Hematopoietic multipotent progenitor cell treated with erythropoietin and hydrocortisone succinate and interleukin-3 and kit ligand, for 15 days (in vitro differentiated cells): ENCODE data around the gene PAN3.
A peak's percentile ranks its signal among the peaks of the same experiment; 100 is the strongest.

ENCODE experiments used
- DNase-seq: peaks from one replicate; pipeline ENCODE4 v3.0.0-alpha.2; 2015; ENCODE audit warnings: low spot score

The PAN3 gene

DNA sequence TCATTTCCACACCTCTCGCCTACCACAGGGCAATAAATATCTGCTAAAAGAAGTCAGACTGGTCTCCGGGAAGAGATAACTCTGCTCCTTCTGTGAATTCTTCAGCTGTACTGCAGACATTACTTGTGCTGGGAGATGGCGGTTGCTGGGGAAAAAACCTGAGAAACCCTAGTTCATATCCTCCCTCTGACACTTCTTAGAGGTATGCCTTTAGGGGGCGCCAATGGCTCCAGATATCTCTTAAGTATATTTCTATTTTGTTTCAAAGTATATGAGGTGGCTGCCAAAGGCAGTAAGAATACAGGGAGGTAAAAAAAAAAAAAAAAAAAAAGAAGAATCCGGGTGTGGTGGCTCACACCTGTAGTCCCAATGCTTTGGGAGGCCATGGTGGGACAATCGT is 175.2 kb downstream of the PAN3 start:
- DNase-seq = no peak

DNA sequence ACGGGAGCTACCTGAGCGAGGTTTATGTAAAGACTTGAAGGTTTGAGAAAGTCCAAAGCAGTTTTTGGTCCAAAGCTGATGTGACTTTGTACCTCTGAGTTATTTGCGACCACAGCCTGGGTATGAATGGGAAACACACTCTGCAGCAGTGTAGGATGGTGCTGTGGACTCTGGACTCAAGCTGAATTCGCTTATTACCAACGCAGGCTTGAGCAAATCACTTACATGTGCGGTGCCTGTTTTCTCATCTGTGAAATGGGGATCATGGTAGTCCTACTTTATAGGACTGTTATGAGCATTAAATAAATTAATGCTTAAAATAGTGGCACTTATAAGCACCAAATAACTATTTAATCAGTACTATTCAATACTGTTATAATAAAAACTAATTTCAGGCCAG is 176.5 kb downstream of the PAN3 start:
- no peak for DNase-seq

DNA sequence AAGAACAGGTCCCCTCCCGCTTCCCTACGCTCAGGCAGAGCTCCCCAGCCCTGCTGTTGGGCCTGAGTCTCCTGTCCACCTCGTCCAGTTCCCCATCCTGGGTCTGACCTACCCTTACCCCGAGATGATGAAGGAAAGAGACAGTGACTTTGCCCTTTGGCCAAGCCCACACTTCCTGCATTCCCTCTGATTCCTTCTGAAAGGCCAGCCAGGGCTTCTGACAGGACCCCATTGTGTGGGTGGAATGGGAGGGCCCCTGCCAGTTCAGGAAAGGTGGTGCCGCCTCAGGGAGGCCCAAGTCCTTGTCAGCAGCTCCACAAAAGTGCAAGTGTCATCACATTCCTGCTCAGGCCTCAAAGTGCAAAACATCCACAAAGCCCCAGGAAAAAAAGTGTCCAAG is 177.8 kb downstream of the PAN3 start:
- no peak for DNase-seq

DNA sequence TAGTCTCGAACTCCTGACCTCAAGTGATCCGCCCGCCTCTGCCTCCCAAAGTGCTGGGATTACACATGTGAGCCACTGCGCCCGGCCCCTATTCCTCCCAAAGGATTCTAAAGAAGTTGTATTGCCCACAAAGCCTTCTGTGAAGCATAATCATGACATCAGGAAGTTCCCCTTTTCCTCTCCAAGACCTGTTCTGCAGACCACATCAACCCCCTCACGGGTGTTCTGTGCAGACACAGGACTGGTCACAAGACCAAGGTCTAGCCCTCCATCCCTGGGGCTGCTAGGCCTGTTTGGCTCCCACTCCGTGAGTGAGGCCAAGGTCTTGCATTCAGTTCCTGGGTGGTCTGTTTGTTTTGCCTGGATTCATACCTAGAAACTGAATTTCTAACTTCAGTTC is 178.5 kb downstream of the PAN3 start:
- DNase-seq = no peak

DNA sequence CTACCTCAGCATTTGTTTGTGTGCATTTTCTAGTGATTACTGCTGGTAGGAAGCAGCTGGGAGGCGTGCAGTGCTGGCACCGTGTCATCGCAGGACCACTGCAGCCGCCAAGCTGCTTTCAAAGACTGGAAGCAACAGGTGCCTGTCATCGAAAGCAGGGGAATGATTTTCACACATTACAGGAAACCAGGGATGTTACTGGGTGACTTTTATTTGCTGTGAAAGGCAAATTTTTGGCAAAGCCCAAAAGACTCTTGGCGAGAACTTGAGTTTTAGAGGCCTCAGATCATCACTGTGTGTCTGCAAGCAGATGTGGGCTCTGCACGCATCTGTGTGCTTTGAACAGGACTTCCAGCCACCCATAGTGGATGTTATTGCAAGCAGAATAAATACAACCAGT is 180.2 kb downstream of the PAN3 start:
- DNase-seq = no peak

DNA sequence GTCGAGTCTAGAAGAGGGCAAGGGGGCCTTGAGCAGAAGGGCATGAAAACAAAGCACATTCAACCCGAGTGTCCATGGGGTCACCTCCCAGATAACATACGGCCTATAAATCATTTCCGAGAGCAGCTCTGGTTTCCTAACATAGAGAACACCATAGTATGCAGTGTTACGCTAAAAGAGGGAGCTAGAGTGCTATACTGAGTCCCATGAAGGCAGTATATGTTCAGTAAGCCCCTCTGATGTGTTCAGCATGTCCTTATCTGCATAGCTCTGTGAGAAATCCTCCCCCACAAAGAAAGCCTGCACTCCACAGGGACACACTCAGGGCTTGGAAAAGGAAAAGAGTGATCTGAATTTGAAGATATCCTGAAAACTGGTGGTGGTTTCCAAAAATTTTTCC is 181.2 kb downstream of the PAN3 start:
- no peak for DNase-seq

DNA sequence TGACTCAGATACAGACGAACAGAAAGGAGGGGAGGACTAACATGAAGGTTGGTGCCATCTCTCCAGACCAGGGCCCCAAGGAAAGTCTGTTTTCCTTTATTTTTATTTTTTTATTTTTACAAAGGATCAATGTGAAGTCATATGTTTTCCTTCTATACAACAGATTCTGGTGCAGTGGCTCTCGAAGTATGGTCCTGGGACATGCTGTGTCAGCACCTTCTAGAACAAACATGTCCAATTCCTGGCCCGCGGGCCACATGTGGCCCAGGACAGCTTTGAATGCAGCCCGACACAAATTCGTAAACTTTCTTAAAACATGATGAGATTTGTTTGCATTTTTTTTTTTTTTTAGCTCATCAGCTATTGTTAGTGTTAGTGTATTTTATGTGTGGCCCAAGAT is 181.9 kb downstream of the PAN3 start:
- no peak for DNase-seq

DNA sequence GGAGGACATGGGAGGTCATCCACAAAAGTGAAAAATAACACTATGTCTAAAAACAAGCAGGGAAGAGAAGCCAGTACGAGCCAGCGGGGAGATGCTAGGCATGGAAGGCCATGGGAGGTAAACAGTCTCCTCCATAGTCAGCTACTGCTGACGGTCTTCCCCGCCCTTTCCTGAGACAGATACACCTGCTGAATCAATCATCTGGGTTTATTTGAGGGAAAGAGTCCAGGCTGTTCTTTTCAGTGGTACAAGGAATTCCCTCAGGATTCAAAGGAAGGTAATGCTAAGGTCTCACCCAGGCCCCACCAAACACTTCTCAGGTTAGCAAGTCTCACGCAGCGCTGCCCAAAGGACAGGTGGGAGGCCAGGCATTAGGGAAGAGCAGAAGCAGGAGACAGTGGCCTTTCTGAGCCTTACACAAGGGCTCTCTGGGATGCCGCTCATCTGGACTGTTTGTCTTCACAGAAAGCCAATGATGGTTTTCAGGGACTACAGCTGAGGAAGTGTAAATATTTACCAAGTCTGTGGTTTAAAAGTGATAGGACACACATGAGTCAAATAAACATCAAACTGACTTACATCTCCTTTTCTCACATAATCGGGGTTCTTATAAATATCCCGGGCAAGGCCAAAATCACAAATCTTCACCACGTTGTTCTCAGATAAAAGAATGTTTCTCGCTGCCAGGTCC is 182.7 kb downstream of the PAN3 start:
- DNase-seq = no peak

DNA sequence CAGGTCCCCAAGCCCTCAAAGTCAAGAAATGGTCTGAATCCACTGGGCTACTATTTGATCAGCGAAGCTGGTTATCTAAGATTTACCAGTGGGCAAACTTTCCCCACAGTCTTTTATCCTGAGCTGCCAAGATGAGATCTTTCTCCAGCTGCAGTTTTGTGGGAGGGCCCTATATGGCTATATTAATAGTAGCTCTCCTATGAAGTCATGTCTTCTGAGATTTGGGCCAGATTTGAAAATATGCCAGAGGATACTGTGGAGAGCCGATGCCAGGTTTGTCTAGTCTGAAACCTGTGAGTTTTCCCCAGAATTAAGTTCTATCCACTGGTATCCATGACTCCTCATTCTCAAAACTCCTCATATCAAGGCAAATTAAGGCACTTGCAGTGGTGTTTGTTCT is 183.4 kb downstream of the PAN3 start:
- DNase-seq = no peak

DNA sequence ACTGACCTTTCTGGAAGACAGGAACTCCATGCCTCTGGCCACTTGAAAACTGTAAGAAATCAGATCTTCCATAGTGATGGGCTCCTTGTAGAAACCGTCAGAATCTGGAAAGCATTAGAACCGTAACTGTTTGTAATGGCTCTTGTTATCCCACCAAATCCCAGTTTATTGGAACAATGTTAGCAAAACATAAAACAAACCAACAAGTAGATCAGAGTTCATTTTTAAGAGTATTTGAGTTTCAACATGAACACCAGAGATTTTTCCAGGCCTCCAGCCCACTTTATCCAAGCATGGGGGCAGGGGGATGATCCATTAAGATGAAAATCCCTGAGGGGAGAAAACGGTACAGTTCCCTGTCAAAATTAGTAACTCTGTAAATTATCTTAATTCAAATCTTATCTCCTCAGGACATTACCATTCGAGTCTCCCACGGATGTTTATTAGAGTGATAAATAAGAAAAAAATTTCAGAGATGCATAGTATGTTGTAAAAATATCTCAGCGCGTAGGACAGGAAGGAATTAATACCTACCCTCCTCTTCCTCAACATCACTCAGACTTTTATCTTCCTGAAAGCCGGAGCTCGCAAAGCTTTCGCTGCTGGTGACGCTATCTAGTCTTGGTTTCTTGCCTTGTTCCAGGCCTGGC is 184.0 kb downstream of the PAN3 start:
- DNase-seq = no peak

DNA sequence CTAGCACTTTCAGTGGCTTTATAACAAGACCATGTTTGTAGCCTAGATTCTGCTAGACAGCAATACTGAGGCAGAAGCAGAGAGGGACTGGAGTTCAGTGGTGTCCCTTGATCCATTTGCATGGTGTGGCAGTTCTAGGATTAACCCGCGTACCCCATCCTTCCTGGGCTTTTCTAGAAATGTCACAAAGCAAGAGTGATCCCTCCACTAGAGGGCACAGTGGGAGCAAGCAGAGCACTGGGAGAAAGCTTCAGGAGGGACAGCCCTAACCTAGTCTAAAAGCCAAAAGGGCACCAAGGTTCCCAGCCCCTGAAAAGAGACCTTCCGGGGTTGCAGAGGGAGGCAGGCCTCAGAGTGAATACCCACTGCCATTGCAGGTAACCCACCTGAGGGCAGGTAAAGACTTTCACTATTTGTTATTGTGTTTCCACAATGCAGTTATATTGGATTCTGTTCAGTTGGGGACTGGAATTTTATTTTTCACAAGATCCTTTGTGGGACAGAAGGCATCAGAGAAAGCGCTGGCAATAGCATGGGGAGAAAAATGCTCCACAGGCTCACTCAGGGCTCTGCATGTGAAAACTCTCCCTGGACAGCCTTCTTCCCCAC is 185.9 kb downstream of the PAN3 start:
- DNase-seq = peak; percentile 40

DNA sequence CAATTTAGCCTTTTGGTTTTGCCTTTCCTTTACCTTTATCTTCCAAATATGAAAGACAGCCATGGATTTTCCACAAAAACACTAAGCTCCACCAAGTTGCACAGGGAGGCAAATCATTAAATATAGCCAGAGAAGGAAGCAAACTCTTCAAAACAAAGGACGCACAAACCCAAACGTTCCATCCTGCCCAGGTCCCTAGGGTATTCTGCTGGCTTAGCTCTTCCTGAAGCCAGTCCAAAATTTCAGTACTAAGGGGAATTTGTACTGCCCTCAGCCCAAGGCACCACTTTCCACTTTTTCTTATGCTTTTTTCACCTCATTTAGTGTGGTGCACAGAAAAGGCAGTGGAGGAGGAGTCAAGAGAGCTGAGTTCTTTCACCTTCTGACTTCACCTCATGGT is 186.7 kb downstream of the PAN3 start:
- no peak for DNase-seq

DNA sequence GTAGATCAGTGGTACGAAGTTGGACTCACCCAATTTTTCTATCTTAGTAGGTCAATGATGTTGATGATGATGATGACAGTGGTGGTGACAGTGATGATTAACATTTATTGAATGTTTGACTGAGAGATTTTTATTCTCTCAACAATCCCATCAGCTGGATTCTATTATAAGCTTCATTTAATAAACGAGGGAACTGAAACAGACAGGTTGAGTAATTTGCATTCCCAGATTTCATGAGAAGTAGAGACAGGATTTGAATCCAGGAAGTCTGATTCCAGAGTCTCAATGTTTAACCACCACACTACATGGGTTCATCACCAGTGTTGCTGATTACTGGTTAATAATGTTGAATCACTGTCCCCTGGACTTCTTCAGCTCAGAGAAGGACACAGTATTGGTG is 187.7 kb downstream of the PAN3 start:
- DNase-seq = no peak

DNA sequence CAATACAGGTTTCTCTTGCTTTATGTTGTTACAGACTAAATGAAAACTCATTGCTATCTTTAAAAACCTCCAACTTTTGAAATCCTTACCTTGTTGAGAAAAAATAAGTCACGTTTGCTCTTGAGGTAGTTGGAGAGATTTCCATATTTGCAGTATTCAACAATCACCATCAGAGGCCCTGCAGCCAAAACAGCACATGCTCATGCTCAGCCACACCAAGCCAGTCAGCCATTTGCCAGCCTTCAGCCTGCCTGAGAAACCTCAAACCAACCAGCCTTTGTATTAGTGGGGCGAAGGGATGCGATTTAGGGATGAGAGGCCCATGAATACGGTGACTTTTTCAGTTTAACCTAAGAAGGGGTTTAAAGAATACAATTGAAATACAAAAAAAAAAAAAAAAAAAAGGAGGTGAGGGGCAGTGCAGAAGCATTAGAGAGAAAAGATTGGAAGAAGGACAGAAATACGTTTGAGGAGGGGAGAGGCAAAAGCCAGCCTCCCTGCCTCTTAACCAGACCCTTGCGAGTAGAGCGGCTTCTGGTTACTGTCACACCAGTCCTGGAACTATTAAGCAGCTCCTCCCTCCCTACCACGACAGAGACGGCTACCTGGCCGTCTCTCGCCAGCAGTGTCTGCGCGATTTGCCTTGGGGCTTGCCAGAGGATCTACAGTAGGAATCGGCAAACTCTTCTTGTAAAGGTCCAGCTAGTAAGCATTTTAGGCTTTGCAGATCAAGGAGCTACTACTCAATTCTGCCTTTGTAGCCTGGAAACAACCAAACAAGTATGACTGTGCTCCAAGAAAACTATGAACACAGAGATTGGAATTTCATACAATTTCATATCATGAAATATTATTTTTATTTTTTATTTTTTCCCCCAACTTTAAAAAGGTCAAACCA is 189.3 kb downstream of the PAN3 start:
- DNase-seq = no peak

DNA sequence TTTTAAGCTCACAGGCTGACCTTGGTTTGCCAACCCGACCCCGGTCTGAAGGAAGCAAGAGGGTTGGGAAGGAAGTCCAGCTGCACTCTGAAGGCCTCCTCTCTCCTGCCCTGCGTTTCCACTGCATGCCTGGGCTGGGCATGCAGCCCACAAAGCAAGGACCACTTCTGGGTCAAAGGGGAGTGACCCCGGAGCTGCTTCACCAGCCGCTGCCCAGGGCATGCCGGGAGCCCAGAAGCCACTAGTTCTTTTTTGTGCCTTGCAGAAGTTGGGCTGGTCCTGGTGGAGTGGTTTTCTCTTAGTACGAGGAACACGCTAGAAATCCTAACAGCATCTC is 189.9 kb downstream of the PAN3 start:
- DNase-seq = no peak

DNA sequence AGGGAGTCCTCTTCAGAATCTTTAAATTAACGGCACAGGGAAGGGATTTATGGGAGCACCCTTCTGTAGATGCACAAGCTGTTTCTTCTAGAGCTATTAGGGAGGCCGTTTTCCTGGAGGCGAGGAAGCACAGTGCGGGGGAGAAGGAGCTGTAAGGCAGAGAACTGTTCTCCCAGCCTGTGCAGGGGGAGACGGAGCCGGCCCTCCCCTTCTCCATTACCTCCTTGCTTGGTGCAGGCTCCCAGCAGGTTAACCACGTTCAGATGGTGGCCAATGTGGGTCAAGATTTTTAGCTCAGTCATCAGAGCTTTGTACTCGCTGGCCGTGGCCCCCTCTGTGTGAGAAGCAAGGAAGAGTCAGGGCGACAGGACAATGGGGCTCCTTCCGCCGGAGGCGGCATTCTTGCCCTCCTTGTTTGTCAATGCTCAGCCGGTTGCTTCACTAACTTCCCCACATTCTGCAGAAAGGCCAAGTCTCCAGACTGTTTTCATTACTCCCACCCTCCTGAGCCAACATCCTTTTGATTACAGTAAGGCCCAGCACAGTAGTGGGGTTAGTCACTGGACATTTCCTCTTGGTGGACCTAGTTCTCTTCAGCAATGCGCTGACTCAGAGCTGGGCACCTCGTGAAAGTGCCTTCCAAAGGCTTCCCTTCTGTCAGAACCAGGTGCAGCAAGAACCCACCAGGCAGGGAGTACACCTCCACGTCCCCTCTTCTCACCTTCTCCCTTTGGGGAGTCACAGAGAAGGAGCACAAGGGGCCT is 191.2 kb downstream of the PAN3 start:
- no peak for DNase-seq

DNA sequence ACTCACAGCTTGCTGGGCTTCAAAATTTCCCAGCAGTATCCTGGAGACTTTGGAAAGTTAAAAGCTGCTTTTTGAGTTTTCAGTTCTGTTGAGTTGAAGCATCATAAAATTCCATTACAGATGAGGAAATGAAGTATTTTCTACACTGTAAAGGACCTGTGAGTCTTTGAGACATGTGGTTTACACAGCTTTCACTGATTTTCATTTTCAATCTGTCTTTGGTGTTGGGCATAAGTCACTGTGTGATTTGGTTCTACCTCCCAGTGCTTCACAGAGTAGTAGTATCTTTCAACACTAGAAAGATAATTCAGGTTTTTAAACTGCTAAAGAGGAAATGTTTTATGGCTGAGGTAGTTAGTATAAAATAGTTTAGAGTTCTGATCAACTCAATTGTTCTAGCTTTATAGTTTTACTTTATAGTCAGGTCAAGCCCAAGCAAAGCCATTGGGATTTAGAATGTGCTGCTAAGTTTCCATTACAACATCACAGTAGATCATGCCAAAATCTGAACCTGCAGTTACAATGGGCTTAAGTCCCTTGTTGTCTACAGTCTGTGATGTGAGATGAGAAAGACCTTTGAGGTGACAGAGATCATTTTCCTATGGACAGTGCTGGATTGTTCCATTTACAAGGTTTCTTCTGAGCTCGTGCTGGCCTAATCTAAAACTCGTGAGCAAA is 195.0 kb downstream of the PAN3 start:
- DNase-seq = no peak

DNA sequence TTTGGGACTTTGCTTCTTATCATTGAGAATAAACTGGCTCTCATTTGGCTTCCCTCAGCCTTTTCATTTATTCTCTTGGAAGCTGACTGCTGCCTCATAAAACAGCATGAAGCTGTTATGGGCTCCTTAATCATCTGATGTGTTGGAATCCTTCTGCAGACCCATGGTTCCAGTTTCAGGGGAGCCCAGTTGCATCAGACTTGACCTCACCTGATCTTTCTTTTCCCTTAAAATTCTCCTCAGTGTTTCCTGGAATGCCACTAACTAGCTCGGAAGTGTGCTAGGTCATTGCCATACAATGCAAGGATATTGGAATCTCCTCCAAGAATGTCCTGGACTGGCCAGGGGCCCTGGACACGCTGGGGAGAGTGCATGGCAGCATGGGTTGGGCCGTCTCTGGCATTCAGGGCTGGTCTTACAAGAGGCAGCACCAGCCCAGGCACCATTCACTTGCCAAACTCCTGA is 197.9 kb downstream of the PAN3 start:
- DNase-seq = no peak

DNA sequence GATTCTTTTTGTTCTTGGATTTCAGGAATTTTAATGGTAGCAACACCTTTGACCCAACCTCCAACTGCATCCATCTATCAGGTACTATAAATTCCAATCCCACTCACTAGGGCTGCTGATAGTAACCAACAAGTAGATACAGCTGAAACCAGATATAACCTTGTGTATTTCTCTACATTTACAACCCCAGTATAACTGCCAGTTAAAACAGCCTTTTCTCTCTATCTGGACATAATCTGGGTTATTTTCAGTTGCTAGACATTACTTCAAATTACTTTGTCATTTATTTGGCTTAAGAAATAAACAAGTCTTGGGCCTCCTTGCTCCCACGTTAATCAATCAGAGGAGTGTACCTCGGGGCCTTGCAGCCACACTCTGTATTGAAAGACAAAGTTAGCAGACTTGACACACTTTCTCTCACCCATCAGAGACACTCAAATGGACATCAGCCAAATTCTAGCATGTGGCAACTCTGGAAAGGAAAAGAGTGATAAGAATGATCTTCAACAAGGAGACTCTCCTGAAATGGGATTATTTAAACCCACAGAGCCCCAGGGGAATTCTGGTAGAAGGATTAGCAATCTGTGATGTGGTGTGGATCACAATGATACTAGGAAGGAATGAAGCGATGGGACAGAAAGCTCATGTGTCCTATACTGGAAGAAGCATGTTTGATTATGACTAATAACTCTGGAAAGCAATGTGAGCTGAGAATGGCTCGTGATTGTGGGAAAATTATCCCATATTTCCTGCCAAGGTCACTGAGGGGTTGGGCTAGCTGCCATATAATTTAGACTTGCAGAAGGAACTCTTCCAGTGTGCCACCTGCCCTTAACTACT is 199.0 kb downstream of the PAN3 start:
- DNase-seq = no peak

DNA sequence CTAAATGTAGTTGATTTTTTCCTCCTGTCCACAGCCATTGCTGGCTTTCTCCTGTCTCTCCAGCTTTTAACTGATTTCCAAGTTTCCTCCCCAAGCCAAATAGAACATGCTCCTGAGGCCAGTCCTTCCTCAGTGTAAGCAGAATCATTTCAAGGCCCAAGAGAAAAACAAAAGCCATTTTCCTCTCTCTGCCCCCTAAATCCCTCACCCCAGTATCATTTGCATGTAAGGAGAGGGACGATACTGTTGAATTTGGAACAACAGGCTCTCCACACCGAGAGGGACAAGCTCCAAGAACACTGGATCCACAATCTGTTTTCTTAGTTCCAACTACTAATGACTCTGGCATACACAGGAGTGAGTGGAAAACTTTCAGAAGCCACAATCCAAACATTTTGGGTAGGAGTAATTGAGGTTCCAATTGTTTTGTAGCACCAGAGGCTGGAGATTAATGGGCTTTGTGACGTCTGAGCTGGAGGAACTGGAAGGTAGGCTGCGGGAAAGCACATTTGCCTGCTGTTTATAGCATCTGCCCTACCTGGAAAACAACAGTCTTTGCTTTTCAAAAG is 199.7 kb downstream of the PAN3 start:
- DNase-seq = no peak
